SH-SY5Y (cell line): ENCODE data around the gene PSTPIP1.

Experiments
- GATA2 ChIP-seq: IDR thresholded peaks from 2 replicates; pipeline ENCODE4 v1.6.1; 2011; ENCODE audit warnings: mild to moderate bottlenecking, low read depth, low read length
- GATA3 ChIP-seq: IDR thresholded peaks from 2 replicates; pipeline ENCODE4 v1.6.1; 2011; ENCODE audit warnings: low read depth, mild to moderate bottlenecking, low read length, moderate library complexity

- TF ChIP-seq GATA3, result no peak
- no peak for TF ChIP-seq GATA2
Observed at GRCh38 chr15:77037388-77038209, 42.7 kb downstream of the PSTPIP1 start.
